Esophagus squamous epithelium (tissue), 4 donors: Measurements from ENCODE around the gene SLC25A34.

Experiments
- POLR2A ChIP-seq, 4 donors: fragments of 450-650 bp; IDR thresholded peaks; one replicate each; pipeline ENCODE4 v1.6.1; 2017; ENCODE audit warnings: antibody characterized with exemption in 4 of 4, mild to moderate bottlenecking in 4 of 4, moderate library complexity in 3 of 4
- TF ChIP-seq, protein P1 (sequence below), 6 experiments: fragments of 450-650 bp in 4 of 6; fragments of 200-600 bp in 2 of 6; sonication (generic) in 2 of 6; IDR thresholded peaks; one replicate each; pipeline ENCODE4 v1.5.1; 2016 to 2019; ENCODE audit warnings: antibody characterized with exemption in 6 of 6, mild to moderate bottlenecking in 4 of 6, moderate library complexity in 4 of 6

DNA sequence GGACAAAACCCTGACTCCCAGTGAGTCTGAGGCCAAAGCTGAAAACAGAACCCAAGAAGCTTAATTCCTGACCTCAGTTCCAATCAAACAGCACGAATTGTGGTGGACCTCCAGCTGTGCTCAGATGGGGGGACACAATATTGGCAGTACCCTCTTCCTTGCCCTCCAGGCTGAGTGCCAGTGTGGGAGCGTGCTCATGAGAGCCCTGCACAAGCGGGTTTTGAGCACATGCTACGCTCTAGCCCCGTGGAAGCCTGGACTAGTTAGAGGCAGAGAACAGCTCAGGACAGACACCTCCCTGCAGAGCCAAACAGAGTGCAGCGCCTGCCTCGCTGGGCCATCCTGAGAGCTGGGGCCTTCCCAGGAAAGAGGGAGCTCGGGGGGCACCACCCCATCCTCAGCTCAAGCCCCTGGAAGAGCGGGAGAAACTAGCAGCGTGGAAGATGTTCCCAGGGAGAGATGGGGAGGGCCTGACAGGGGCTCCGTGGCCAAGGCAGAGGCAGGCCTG is 2.8 kb upstream of the SLC25A34 start:
- TF ChIP-seq, protein P1, sequence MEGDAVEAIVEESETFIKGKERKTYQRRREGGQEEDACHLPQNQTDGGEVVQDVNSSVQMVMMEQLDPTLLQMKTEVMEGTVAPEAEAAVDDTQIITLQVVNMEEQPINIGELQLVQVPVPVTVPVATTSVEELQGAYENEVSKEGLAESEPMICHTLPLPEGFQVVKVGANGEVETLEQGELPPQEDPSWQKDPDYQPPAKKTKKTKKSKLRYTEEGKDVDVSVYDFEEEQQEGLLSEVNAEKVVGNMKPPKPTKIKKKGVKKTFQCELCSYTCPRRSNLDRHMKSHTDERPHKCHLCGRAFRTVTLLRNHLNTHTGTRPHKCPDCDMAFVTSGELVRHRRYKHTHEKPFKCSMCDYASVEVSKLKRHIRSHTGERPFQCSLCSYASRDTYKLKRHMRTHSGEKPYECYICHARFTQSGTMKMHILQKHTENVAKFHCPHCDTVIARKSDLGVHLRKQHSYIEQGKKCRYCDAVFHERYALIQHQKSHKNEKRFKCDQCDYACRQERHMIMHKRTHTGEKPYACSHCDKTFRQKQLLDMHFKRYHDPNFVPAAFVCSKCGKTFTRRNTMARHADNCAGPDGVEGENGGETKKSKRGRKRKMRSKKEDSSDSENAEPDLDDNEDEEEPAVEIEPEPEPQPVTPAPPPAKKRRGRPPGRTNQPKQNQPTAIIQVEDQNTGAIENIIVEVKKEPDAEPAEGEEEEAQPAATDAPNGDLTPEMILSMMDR (IDR thresholded peaks at IDR 0.05), result no peak
- TF ChIP-seq POLR2A (IDR thresholded peaks at IDR 0.05), result no peak
